GM18502 (cell line): Measurements from ENCODE around the gene PROM2.

ENCODE experiments used
- ATAC-seq: cut with Tn5 transposase; IDR thresholded peaks from one replicate; pipeline ENCODE4 v1.9.1; 2021; ENCODE audit warnings: mild to moderate bottlenecking; ENCODE audit not compliant: unreplicated experiment, poor library complexity

PROM2 gene

GRCh38 chr2:95303191-95303919 lies 29.1 kb downstream of the PROM2 start:
- no peak for ATAC-seq

- no peak for ATAC-seq
Measured at GRCh38 chr2:95305380-95306061, 31.3 kb downstream of the PROM2 start.

- ATAC-seq, result no peak
Measured at GRCh38 chr2:95306336-95306895, 32.2 kb downstream of the PROM2 start.

GRCh38 chr2:95307036-95307435 lies 32.8 kb downstream of the PROM2 start:
- no peak for ATAC-seq

- ATAC-seq, result no peak
Measured at GRCh38 chr2:95307878-95308277, 33.6 kb downstream of the PROM2 start.

GRCh38 chr2:95308426-95308990 lies 34.3 kb downstream of the PROM2 start:
- ATAC-seq, result no peak

GRCh38 chr2:95309599-95309998 lies 35.4 kb downstream of the PROM2 start:
- ATAC-seq, result no peak

- ATAC-seq, result no peak
Measured at GRCh38 chr2:95310216-95310615, 36.0 kb downstream of the PROM2 start.

GRCh38 chr2:95310651-95311050 lies 36.4 kb downstream of the PROM2 start:
- ATAC-seq, result no peak

GRCh38 chr2:95311815-95312542 lies 37.7 kb downstream of the PROM2 start:
- ATAC-seq, result no peak

GRCh38 chr2:95312543-95313201 lies 38.4 kb downstream of the PROM2 start:
- ATAC-seq, result no peak

GRCh38 chr2:95313296-95314131 lies 39.3 kb downstream of the PROM2 start:
- no peak for ATAC-seq

GRCh38 chr2:95314598-95314963 lies 40.3 kb downstream of the PROM2 start:
- no peak for ATAC-seq

- no peak for ATAC-seq
Measured at GRCh38 chr2:95314964-95315611, 40.8 kb downstream of the PROM2 start.

GRCh38 chr2:95315801-95316411 lies 41.7 kb downstream of the PROM2 start:
- no peak for ATAC-seq

- no peak for ATAC-seq
Measured at GRCh38 chr2:95316466-95317122, 42.3 kb downstream of the PROM2 start.

GRCh38 chr2:95317123-95317500 lies 42.9 kb downstream of the PROM2 start:
- no peak for ATAC-seq
